HG03342 (cell line): ENCODE data around the gene RASD2.

Experiments
- ATAC-seq: cut with Tn5 transposase; IDR thresholded peaks from one replicate; pipeline ENCODE4 v1.9.1; 2021; ENCODE audit warnings: mild to moderate bottlenecking, moderate library complexity; ENCODE audit not compliant: unreplicated experiment

Gene RASD2

DNA sequence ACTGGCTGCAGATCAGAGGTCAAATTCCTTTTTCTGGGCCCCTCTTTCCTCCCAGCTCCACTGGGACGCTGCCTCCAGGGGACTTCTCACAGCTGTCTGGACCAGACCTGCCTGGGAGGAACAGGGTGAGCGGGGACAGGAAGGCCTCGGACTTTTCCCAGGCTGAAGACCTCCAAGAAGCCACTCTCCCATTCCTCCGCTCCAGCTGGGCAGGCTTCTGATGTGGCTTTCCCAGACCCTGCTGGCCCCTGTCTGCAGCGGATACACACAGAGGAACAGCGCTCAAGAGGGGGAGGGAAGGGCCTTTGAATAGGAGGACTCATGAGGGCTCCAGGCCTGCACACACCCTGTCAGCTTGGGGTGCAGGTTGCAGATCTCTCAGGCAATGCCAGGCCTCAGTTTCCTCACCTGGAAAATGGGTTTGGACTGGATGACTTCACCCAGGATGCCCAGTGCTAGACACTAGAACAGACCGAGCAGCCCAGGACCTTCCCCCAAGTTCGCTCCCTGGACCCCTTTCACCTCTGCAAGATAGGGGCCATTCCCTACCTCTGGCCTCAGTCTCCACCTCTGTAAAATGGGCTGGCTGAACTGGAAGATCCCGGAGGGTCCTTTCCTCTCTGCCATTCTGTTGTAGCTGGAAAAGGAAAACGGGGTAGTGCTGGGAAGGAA is 39.9 kb downstream of the RASD2 start:
- ATAC-seq: no peak

GRCh38 chr22:35581023-35581413 is 40.4 kb downstream of the RASD2 start:
- no peak for ATAC-seq

DNA sequence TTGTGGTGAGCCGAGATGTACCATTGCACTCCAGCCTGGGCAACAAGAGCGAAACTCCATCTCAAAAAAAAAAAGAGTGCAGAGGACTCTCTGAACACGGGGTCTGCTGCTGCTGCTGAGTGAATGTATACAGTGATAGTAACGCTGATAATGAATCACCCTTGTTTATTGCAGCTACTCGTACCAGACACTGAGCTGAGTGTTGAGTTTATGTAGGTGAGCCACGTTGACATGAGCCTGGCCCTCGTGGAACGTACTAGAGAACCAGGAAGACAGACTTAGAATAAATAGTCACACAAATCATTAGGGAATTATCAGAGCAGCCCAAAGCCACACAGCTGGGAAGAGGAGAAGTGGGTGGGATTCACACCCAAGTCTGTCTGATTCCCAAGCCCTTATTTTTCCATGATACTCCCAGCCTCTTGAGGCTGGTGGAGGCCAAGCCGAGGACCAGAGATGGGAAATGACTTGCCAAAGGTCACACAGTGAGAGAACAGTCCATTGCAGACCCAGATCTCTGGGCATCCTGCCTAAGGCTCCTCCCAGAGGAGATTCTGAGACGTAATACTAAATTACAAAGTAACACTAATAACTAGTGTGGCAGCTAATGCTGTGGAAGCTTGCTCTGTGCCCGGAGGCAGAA is 41.7 kb downstream of the RASD2 start:
- no peak for ATAC-seq

- ATAC-seq: no peak
Measured at GRCh38 chr22:35582861-35583670, 42.4 kb downstream of the RASD2 start.

DNA sequence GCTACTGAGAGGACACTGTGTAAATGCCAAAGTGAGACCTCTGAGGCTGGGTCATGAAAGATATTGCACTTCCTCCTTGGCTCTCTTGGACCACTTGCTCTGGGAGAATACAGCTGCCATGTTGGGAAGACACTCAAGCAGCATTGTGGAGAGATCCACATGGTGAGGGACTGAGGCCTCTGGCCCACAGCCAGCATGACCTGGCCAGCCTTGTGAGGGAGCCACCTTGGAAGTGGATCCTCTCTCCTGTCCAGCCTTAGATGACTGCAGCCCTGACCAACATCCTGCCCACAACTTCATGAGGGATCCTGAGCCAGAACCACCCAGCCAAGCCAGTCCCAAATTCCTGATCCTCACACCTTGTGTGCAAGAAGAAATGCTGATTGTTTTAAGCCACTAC is 46.1 kb downstream of the RASD2 start:
- ATAC-seq: no peak

GRCh38 chr22:35587447-35587870 is 46.8 kb downstream of the RASD2 start:
- ATAC-seq: no peak

- ATAC-seq: no peak
Measured at GRCh38 chr22:35587896-35588295, 47.3 kb downstream of the RASD2 start.

GRCh38 chr22:35589071-35589755 is 48.6 kb downstream of the RASD2 start:
- no peak for ATAC-seq

DNA sequence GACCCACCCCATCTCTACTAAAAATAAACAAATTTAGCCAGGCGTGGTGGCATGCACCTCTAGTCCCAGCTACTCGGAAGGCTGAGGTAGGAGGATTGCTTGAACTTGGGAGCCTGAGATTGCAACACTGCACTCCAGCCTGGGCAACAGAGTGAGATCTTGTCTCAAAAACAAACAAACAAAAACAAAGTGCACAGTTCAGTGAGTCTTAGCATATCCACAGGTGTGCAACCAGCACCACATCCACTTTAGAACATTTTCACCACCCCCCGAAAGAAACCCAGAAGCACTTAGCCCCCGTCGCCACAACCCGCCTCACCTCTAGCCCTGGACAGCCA is 49.1 kb downstream of the RASD2 start:
- no peak for ATAC-seq

- no peak for ATAC-seq
Measured at GRCh38 chr22:35590634-35591295, 50.1 kb downstream of the RASD2 start.

- ATAC-seq: no peak
Measured at GRCh38 chr22:35591714-35592417, 51.2 kb downstream of the RASD2 start.

- ATAC-seq: no peak
Measured at GRCh38 chr22:35592418-35592967, 51.9 kb downstream of the RASD2 start.

DNA sequence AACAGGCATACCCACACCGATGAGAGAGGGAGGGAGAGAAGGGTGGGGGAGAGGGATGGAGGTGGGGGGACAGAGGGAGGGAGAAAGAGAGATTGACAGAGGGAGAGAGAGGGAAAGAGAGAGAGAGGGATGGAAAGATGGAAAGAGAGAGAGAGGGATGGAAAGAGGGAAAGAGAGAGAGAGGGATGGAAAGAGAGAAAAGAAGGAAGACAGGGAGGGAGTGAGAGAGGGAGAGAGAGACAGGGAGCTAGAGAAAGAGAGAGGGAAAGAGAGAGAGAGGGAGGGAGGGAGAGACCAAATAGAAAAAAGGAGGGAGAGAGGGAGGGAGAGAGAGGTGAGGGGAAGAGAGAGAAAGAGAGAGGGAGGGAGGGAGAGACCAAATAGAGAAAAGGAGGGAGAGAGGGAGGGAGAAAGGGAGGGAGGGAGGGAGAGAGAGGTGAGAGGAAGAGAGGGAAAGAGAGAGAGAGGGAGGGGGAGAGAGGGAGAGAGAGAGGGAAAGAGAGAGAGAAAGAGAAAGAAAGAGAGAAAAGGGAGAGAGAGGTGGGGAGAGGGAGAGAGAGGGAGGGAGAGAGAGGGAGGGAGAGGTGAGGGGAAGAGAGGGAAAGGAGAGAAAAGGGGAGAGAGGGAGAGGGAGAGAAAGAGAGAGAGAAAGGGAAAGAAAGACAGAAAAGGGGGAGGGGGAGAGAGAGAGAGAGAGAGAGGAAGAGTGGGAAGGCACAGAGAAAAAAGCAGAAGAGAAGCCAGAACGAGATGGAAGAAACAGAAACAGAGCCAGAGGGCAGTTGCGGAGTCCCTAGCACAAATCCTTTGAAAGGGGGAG is 52.6 kb downstream of the RASD2 start:
- no peak for ATAC-seq

- no peak for ATAC-seq
Measured at GRCh38 chr22:35593891-35594470, 53.4 kb downstream of the RASD2 start.

DNA sequence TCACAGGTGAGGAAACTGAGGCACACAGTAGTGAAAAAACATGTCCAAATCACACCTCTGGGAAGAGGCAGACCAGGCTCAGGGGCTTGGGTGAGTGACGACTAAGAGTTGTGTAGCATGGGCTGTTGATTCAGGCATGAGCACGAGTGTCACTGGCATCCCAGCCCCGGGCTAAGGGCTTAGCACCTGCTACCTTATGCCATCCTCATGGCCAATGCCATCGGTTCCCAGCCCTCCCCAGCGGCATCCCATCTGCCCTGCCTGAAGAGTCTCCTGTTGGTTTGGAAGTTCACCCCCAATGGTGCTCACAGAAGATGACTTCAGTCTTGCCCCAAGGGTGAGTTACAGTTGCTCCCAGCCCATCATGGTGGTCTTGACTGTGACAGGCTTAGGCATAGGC is 54.1 kb downstream of the RASD2 start:
- no peak for ATAC-seq

- ATAC-seq: no peak
Measured at GRCh38 chr22:35596821-35597220, 56.2 kb downstream of the RASD2 start.

DNA sequence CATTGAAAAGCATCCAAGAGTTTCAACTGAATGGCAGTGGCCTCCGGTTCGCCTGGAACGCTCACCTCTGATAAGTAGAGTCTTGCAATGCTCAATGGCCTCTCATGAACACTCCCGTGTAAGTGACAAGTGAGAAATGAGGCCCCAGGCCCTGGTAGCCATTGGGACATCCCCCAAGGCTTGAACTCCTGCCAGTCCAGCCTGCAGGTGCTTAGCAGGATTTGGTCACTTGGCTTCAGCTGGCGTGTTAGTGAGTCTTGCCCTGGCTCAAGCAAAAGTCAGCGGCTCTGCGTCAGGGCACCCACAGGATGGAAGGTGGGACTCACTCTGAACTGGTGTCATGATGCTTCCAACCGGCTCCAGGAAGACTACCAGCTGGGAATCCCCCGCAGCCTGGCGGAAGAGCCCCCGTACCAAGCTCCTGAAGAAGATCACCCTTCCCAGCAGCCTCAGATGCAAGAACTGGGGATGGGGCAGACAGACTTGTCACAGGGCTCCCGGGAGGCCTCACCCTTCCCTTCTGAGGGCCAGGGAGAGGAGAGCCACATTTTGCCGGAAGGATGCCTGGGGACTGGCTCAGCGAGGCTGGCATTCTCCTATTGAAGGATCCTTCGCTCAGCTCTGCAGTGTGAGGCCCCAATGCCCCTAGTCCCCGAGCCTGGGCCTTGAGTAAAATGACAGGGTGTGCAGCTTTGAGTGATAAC is 57.2 kb downstream of the RASD2 start:
- no peak for ATAC-seq

- no peak for ATAC-seq
Measured at GRCh38 chr22:35598396-35598710, 57.7 kb downstream of the RASD2 start.
